WTC11 (cell line): ENCODE measurements around the gene FAM227B.

Experiments
- ATF1 ChIP-seq: sonication (generic); formaldehyde crosslinking; IDR thresholded peaks from 2 replicates; pipeline ENCODE4 v1.8.1; 2023; ENCODE audit warnings: mild to moderate bottlenecking, moderate library complexity, missing genetic modification reagents
- CBFB ChIP-seq: sonication (generic); formaldehyde crosslinking; IDR thresholded peaks from 2 replicates; pipeline ENCODE4 v1.8.1; 2022; ENCODE audit warnings: mild to moderate bottlenecking, low read depth, missing genetic modification reagents
- MAX ChIP-seq: sonication (generic); formaldehyde crosslinking; IDR thresholded peaks from 2 replicates; pipeline ENCODE4 v1.8.0; 2022; ENCODE audit warnings: mild to moderate bottlenecking, missing genetic modification reagents
- MYBL2 ChIP-seq: sonication (generic); formaldehyde crosslinking; IDR thresholded peaks from 2 replicates; pipeline ENCODE4 v1.8.1; 2023; ENCODE audit warnings: mild to moderate bottlenecking, moderate library complexity, missing genetic modification reagents
- RELA ChIP-seq: sonication (generic); formaldehyde crosslinking; IDR thresholded peaks from 2 replicates; pipeline ENCODE4 v1.8.1; 2022; ENCODE audit warnings: missing genetic modification reagents, mild to moderate bottlenecking, borderline replicate concordance
- SMAD3 ChIP-seq: sonication (generic); formaldehyde crosslinking; IDR thresholded peaks from 2 replicates; pipeline ENCODE4 v1.8.0; 2022; ENCODE audit warnings: missing genetic modification reagents, mild to moderate bottlenecking, borderline replicate concordance
- SP1 ChIP-seq: sonication (generic); formaldehyde crosslinking; conservative IDR thresholded peaks from 2 replicates; pipeline ENCODE4 v1.8.1; 2022; ENCODE audit warnings: missing genetic modification reagents
- TP53 ChIP-seq: sonication (generic); formaldehyde crosslinking; IDR thresholded peaks from 2 replicates; pipeline ENCODE4 v1.8.1; 2023; ENCODE audit warnings: mild to moderate bottlenecking, missing genetic modification reagents
- USF2 ChIP-seq: sonication (generic); formaldehyde crosslinking; IDR thresholded peaks from 2 replicates; pipeline ENCODE4 v1.8.1; 2023; ENCODE audit warnings: mild to moderate bottlenecking, missing genetic modification reagents, moderate library complexity
- ZNF121 ChIP-seq: sonication (generic); formaldehyde crosslinking; IDR thresholded peaks from 2 replicates; pipeline ENCODE4 v1.8.0; 2023; ENCODE audit warnings: missing genetic modification reagents
- ZNF263 ChIP-seq: sonication (generic); formaldehyde crosslinking; IDR thresholded peaks from 2 replicates; pipeline ENCODE4 v1.8.1; 2022; ENCODE audit warnings: low read depth, mild to moderate bottlenecking, moderate library complexity, missing genetic modification reagents
- TF ChIP-seq, protein P1 (sequence below): fragments of 200-600 bp; IDR thresholded peaks from 2 replicates; pipeline ENCODE4 v1.8.0; 2022; ENCODE audit warnings: antibody characterized with exemption
- TF ChIP-seq, protein P2 (sequence below): sonication (generic); formaldehyde crosslinking; IDR thresholded peaks from 2 replicates; pipeline ENCODE4 v1.8.1; 2023; ENCODE audit warnings: mild to moderate bottlenecking, missing genetic modification reagents, moderate library complexity

DNA sequence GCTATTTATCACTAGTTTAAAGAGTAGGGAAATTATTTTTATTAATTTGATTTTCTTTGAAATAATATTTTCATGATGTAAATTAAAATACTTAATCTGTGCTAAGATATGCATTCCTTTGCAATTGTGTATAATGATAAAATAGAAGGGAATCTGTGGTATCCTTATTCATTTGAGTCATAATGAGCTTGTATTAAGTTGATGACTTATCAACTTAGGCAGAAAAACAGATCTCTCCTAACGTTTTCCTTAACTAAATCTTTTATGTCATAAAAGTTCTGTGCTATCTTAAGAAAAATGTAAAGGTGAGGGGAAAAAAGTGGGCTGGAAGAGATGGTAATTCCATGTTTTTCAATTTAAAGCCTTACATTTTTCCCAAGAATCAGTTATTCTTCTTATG lies 195.7 kb downstream of the FAM227B start:
- TF ChIP-seq MYBL2 (CRISPR knock-in tag), result no peak
- TF ChIP-seq, protein P1, sequence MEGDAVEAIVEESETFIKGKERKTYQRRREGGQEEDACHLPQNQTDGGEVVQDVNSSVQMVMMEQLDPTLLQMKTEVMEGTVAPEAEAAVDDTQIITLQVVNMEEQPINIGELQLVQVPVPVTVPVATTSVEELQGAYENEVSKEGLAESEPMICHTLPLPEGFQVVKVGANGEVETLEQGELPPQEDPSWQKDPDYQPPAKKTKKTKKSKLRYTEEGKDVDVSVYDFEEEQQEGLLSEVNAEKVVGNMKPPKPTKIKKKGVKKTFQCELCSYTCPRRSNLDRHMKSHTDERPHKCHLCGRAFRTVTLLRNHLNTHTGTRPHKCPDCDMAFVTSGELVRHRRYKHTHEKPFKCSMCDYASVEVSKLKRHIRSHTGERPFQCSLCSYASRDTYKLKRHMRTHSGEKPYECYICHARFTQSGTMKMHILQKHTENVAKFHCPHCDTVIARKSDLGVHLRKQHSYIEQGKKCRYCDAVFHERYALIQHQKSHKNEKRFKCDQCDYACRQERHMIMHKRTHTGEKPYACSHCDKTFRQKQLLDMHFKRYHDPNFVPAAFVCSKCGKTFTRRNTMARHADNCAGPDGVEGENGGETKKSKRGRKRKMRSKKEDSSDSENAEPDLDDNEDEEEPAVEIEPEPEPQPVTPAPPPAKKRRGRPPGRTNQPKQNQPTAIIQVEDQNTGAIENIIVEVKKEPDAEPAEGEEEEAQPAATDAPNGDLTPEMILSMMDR, result no peak
- no peak for TF ChIP-seq MAX
- TF ChIP-seq SP1, result no peak
- TF ChIP-seq SMAD3 (CRISPR knock-in tag), result no peak
- TF ChIP-seq ATF1 (CRISPR knock-in tag), result no peak
- no peak for TF ChIP-seq ZNF263 (CRISPR knock-in tag)
- TF ChIP-seq, protein P2, sequence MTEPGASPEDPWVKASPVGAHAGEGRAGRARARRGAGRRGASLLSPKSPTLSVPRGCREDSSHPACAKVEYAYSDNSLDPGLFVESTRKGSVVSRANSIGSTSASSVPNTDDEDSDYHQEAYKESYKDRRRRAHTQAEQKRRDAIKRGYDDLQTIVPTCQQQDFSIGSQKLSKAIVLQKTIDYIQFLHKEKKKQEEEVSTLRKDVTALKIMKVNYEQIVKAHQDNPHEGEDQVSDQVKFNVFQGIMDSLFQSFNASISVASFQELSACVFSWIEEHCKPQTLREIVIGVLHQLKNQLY (CRISPR knock-in tag), result no peak
- TF ChIP-seq TP53 (CRISPR knock-in tag), result no peak
- TF ChIP-seq CBFB (CRISPR knock-in tag), result no peak
- TF ChIP-seq RELA (CRISPR knock-in tag), result no peak
- TF ChIP-seq USF2, result no peak
- TF ChIP-seq ZNF121 (CRISPR knock-in tag), result no peak
